Common myeloid progenitor, CD34-positive (primary cell): Measurements from ENCODE around the gene GADD45A.

Source experiments
- CTCF ChIA-PET: fragments of 350-600 bp; sonication (Branson Sonifier 250); formaldehyde crosslinking; loops from one replicate; lab custom pipeline; 2021; ENCODE audit warnings: antibody characterized with exemption; lab: Charles Lee
- POLR2A ChIA-PET: fragments of 350-600 bp; sonication (Branson Sonifier 250); formaldehyde crosslinking; loops from one replicate; lab custom pipeline; 2021; ENCODE audit warnings: antibody characterized with exemption; lab: Charles Lee
- DNase-seq, 3 donors: peaks; one replicate each; pipeline versions ENCODE4 v3.0.0 to v3.0.0-alpha.2; 2013
- H3K27ac ChIP-seq, 2 experiments: 1 replicate in 1 of 2; 2 replicates in 1 of 2; pipeline ENCODE4 v1.7.0; 2013; ENCODE audit warnings: inconsistent platforms in 2 of 2, low read length in 2 of 2, mild to moderate bottlenecking in 2 of 2, low read depth in 1 of 2, moderate library complexity in 1 of 2; ENCODE audit not compliant: severe bottlenecking in 2 of 2, insufficient read depth in 1 of 2, poor library complexity in 1 of 2
- H3K27me3 ChIP-seq, 5 experiments: replicated peaks in 2 of 5; 1 replicate in 3 of 5; 2 replicates in 2 of 5; pipeline versions ENCODE4 v1.6.1 to v1.7.0; 2013; ENCODE audit warnings: low read length in 4 of 5, mild to moderate bottlenecking in 2 of 5, moderate library complexity in 2 of 5, inconsistent platforms in 1 of 5; ENCODE audit not compliant: insufficient read depth in 5 of 5, control insufficient read depth in 4 of 5
- H3K36me3 ChIP-seq, 4 experiments: 1 replicate in 2 of 4; 2 replicates in 2 of 4; pipeline versions ENCODE4 v1.6.1 to v1.7.0; 2013; ENCODE audit warnings: low read length in 3 of 4, control low read depth in 1 of 4, mild to moderate bottlenecking in 1 of 4; ENCODE audit not compliant: control insufficient read depth in 4 of 4, insufficient read depth in 4 of 4
- H3K4me1 ChIP-seq, 4 experiments: 1 replicate in 3 of 4; 2 replicates in 1 of 4; pipeline versions ENCODE4 v1.6.1 to v1.7.1; 2013; ENCODE audit warnings: low read length in 3 of 4, mild to moderate bottlenecking in 3 of 4, control low read depth in 1 of 4, inconsistent platforms in 1 of 4, moderate library complexity in 1 of 4; ENCODE audit not compliant: control insufficient read depth in 4 of 4, insufficient read depth in 4 of 4; ENCODE audit errors: control extremely low read depth in 1 of 4
- H3K4me3 ChIP-seq, 7 experiments: 1 replicate in 4 of 7; 2 replicates in 3 of 7; pipeline versions ENCODE4 v1.5.1 to v1.7.0; 2013; ENCODE audit warnings: mild to moderate bottlenecking in 7 of 7, low read length in 6 of 7, moderate library complexity in 6 of 7, inconsistent platforms in 2 of 7, low read depth in 2 of 7, control low read depth in 1 of 7; ENCODE audit not compliant: insufficient read depth in 4 of 7, control insufficient read depth in 1 of 7; ENCODE audit errors: extremely low read depth in 1 of 7
- H3K9me3 ChIP-seq, 5 experiments: 1 replicate in 4 of 5; 2 replicates in 1 of 5; pipeline versions ENCODE4 v1.6.1 to v1.7.1; 2013; ENCODE audit warnings: low read length in 4 of 5, mild to moderate bottlenecking in 2 of 5, inconsistent platforms in 1 of 5, low read depth in 1 of 5, moderate library complexity in 1 of 5; ENCODE audit not compliant: control insufficient read depth in 4 of 5, insufficient read depth in 2 of 5; ENCODE audit errors: control extremely low read depth in 1 of 5
- WGBS: methylation state at CpG from one replicate; pipeline ENCODE4 v1.1.5; 2013; ENCODE audit not compliant: insufficient coverage; 5-methylcytosine and 5-hydroxymethylcytosine counted together

Gene GADD45A

DNA sequence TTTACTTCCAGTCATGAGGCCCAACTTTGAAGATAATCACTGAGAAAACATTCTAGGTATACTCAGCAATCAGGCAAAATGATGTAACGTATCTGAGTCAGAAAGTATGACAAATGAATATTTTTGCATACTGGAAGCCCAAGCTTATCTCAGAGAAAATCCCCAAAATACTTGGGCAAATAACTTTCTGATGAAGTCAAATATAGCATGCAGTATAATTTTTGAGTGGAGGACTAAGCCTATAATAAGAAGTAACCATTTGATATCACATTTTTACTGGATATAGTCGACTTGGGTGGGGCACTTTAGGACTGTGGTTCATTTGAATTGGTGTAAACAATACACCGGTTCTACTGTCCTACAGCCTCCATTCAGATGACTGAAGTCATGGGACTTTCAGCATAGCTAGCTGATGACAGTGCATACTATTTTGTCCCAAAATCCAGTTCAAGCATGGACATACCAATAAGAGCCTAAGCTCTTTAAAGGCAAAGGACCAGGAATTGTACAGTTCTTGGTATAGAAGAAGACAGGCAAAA is 2.3 kb upstream of the GADD45A start:
- H3K9me3 ChIP-seq: no peaks in the 10 kb centered on the region
- no peak overlapping the region for H3K27ac ChIP-seq

GRCh38 chr1:67683316-67683715 is 1.7 kb upstream of the GADD45A start:
- Histone ChIP-seq H3K36me3 (peaks cover 0 to 8% (median 2%) of the 10 kb centered on the region in 4 experiments), H3K27ac (no peak overlapping the region), H3K4me3 (no peak overlapping the region), H3K27me3 (no peaks in the 10 kb centered on the region), H3K9me3 (no peaks in the 10 kb centered on the region), H3K4me1 (peaks cover 21 to 36% (median 28%) of the 10 kb centered on the region in 4 experiments)
- CTCF ChIA-PET: interaction anchor here (0.7 to 4.8 kb wide), 6 partner anchors 7 to 122 kb away, joined by 3 to 20 read pairs (median 7); no protein-coding TSS in a partner anchor
- WGBS: 93% methylated on average over 3 of the region's 3 CpGs
- DNase-seq: no peak
- POLR2A ChIA-PET: no interaction called here

More for the DNA sequence above, 2.3 kb upstream of the GADD45A start:
- CTCF ChIA-PET: interaction anchor here (0.7 to 4.8 kb wide), 3 partner anchors 9 to 121 kb away, joined by 3 to 20 read pairs (median 7); no protein-coding TSS in a partner anchor
- Histone ChIP-seq H3K4me1 (peaks cover 17 to 30% (median 25%) of the 10 kb centered on the region in 4 experiments), H3K27me3 (no peaks in the 10 kb centered on the region), H3K4me3 (no peak overlapping the region), H3K36me3 (peaks cover 0 to 4% (median 1%) of the 10 kb centered on the region in 4 experiments)
- no peak for DNase-seq
- POLR2A ChIA-PET: no interaction called here
- 88% methylated on average over 1 of the region's 3 CpGs for WGBS

- H3K4me3 ChIP-seq: peak overlapping the region in 6 of 7 experiments; percentile 42 to 94 (median 64)
- peak overlapping the region in 1 of 2 experiments; percentile 60 for H3K27ac ChIP-seq
- ChIA-PET POLR2A (interaction anchor here (1.7 kb wide), 1 partner anchor 76 kb away, joined by 7 read pairs; no protein-coding TSS in a partner anchor), CTCF (interaction anchor here (0.9 to 4.8 kb wide), 9 partner anchors 8 to 149 kb away, joined by 3 to 20 read pairs (median 5); no protein-coding TSS in a partner anchor)
- H3K4me1 ChIP-seq: peaks cover 23 to 42% (median 34%) of the 10 kb centered on the region in 4 experiments
- WGBS: 0% methylated on average over 4 of the region's 8 CpGs
- H3K27me3 ChIP-seq: no peaks in the 10 kb centered on the region
- H3K9me3 ChIP-seq: no peaks in the 10 kb centered on the region
- DNase-seq: peak in 2 of 3 donors; percentile 46 to 61
- peaks cover 0 to 12% (median 2%) of the 10 kb centered on the region in 4 experiments for H3K36me3 ChIP-seq
These were observed 1.1 kb upstream of the GADD45A start for GRCh38 chr1:67683766-67684525.

DNA sequence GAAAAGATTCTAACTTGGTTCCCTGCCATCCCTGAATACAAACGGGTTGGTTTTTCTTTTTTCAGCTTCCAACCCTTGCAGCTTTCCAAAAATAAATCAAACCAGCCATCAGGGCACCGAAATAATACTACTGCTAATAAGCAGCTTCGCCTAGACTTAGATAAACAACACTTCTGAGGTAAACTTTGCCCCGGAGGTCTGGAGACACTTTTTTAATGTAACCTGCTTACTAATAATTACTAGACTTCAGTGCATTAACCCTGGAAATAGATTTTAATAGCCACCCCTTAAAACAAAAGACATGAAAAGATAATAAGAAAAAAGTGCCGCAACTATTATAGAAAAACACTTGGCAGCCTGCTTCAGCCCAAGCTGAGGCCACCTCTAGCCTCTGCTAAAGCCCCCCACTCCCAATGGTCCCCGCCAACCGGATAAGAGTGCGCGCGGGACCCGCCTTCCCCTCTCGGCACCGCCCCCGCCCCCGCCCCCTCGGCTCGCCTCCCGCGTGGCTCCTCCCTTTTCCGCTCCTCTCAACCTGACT is 405 bp upstream of the GADD45A start:
- CTCF ChIA-PET: interaction anchor here (0.5 to 4.8 kb wide), 11 partner anchors 8 to 150 kb away, joined by 3 to 20 read pairs (median 4); no protein-coding TSS in a partner anchor
- H3K27me3 ChIP-seq: no peaks in the 10 kb centered on the region
- H3K9me3 ChIP-seq: no peaks in the 10 kb centered on the region
- peak overlapping the region; percentile 42 to 95 (median 91) for H3K4me3 ChIP-seq
- POLR2A ChIA-PET: interaction anchor here (1.1 to 2.4 kb wide), 6 partner anchors 9 to 75 kb away, joined by 3 to 30 read pairs (median 5); no protein-coding TSS in a partner anchor
- 1% methylated on average over 19 of the region's 20 CpGs for WGBS
- peaks cover 0 to 14% (median 5%) of the 10 kb centered on the region in 4 experiments for H3K36me3 ChIP-seq
- H3K27ac ChIP-seq: peak overlapping the region in 1 of 2 experiments; percentile 60
- DNase-seq: no peak
- H3K4me1 ChIP-seq: peaks cover 28 to 48% (median 40%) of the 10 kb centered on the region in 4 experiments

GRCh38 chr1:67685558-67686266 is 711 bp downstream of the GADD45A start:
- DNase-seq: peak; percentile 54 to 87 (median 84)
- WGBS: 0% methylated on average over 48 of the region's 65 CpGs
- Histone ChIP-seq H3K9me3 (no peaks in the 10 kb centered on the region), H3K4me1 (peaks cover 32 to 51% (median 41%) of the 10 kb centered on the region in 4 experiments), H3K27me3 (no peaks in the 10 kb centered on the region), H3K36me3 (peaks cover 0 to 17% (median 7%) of the 10 kb centered on the region in 4 experiments), H3K27ac (peak overlapping the region; percentile 62 to 88), H3K4me3 (peak overlapping the region; percentile 84 to 95 (median 93))
- POLR2A ChIA-PET: interaction anchor here (1.1 to 2.4 kb wide), 7 partner anchors 9 to 124 kb away, joined by 3 to 30 read pairs (median 4); no protein-coding TSS in a partner anchor
- CTCF ChIA-PET: interaction anchor here (0.5 to 4.8 kb wide), 11 partner anchors 10 to 128 kb away, joined by 3 to 20 read pairs (median 4); no protein-coding TSS in a partner anchor
